GM21360 (cell line): ENCODE results near the gene UBE3A.
"Not testable (repeated sequence)": the region's sequence is repeated elsewhere in the genome, so short reads cannot be mapped to it uniquely, and the experiment has no call there.

ENCODE experiments used
- ATAC-seq: cut with Tn5 transposase; IDR thresholded peaks from one replicate; pipeline ENCODE4 v1.9.1; 2021; ENCODE audit warnings: mild to moderate bottlenecking, moderate library complexity; ENCODE audit not compliant: unreplicated experiment

UBE3A gene

GRCh38 chr15:25438601-25439368, at the start of gene UBE3A:
Gene UBE3A (minus strand): TSS chr15:25439024. CDS start chr15:25409107, 29,917 bp downstream.
- ATAC-seq = peak; percentile 82

DNA sequence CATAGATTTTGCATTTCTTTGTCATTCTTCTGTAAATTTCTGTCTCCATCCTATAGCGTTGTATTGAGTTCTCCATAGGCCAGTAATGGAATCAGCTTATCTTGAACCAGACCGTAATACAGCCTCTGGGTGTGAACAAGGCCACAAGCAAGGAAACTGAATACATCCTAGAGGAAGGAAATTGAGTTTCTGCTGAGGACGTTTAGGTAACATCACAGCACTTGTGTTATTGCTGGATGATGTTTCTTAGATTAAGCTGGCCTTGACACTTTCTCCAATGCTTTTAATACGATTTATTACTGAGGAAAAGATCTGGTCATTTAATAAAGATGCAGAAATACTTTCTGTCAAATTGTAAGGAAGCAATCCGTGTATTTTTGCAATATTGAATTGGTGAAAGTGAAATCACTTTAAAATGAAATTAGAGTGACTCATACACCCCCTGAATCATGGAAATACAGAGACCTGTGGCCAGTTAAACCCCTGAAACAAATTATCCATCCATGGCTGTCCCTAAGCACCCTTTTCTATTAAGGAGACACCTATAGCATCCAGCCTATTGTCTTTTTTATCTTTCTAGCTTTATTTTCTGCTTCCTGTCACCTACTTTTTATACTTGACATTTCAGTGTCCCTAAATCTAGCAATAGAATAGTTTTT, 48.5 kb upstream of the UBE3A start:
- ATAC-seq = no peak

GRCh38 chr15:25486051-25486450, 47.2 kb upstream of the UBE3A start:
- ATAC-seq = no peak

DNA sequence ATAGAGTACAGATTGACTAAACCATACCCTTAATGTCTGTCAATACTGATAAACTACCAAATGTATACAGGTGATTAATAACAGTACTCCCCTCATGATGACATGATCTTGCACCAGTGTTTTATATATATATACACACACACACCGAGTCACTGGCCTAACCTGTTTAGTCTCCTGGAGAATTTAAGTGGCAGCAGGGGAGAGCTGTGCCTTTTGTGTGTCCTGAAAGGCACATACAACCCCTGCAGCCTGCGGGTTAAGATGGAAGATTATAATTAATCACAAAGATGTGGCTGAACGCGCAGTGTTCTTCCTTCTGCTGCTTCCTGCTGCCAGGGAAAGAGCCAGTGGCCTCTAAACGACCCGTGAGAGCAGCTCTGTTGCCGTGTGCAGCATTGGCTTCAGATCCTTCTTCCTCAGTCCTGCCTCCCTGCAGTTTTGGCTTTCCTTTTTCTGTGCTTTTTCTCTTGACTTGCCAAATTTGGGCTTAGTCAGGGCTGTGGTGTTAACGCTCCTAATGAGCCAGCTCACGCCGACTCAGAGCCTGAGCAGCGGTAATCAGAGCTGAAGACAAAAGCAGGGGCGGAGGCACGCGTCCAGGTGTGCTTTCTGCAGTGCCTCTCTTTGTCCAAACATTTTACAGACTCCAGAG, 42.5 kb upstream of the UBE3A start:
- ATAC-seq = no peak

DNA sequence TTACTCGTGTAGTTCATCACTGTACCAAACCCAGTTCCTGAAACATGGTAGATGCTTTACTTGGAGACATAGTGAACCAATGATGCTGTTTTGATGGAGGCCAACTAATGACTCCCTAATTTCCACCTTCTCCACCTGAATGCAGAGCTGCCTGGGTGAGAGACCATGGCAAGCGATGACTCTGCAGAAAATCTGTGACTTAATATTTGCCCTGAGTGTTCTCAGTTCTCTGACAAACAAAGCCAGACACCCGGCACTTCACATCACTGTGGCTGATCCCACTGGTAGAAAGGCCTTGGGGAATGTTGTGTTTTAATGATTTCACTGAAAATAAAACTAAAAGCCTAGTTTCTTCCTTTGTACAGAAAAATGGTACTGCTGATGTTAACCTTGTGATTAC, 39.5 kb upstream of the UBE3A start:
- no peak for ATAC-seq

- no peak for ATAC-seq
Observed at GRCh38 chr15:25477816-25478215, 39.0 kb upstream of the UBE3A start.

DNA sequence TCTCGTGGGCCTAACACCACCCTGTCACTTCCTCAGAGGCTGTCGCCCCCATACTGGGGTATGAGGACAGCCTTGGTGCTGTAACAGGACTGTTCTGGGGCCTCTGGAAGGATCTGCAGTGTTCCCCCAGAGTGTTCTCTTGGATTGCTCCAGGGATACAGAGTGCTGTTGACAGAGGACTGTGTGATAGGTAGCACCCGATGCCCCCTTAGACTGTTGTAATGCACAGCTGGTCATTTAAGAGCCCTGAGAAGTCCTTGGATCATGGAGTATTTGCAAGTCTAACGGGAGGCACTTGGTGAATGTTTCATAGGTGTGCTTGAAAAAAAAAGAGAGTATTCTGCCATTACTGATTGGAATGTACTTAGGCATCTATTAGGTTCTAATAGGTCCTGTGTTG, 35.4 kb upstream of the UBE3A start:
- ATAC-seq = no peak

- no peak for ATAC-seq
Observed at GRCh38 chr15:25470230-25470629, 31.4 kb upstream of the UBE3A start.

DNA sequence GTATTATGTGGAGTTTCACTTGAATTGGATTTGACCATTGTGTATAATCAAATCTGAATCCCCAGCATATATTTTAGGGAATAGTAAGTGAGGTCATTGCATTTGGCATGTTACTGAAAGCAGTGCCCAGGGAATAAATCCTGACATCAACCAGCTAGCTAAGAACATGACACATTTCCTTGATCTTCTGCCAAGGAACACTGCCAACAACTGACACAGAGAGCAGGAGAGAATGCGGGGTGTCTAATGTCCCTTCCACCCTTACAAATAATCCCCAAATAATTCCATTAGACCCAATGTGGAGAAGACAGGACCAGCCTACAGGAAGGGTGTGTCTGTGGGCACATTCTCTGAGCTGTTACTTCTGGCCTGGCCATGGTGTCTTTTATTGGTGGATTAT, 30.6 kb upstream of the UBE3A start:
- no peak for ATAC-seq

- ATAC-seq = no peak
Observed at GRCh38 chr15:25468611-25469010, 29.8 kb upstream of the UBE3A start.

DNA sequence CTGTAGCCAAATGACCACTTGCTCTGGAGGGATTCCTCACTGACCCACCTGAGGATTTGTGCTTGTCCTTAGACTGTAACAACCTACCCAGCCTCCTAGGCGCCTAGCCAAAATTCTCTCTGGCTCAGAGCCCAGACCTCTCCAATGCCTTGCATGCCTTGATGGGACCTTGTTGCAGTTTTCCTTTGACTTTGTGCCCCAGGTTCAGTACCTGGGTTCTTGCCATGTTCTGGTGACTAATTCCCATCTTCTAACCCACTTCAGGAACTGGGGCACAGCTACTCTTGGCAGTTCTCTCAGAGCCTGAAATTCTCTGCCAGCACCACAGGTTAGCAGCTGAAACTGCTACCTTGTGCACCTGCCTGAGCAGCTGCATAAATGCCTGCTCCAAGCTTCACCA, 27.0 kb upstream of the UBE3A start:
- no peak for ATAC-seq

DNA sequence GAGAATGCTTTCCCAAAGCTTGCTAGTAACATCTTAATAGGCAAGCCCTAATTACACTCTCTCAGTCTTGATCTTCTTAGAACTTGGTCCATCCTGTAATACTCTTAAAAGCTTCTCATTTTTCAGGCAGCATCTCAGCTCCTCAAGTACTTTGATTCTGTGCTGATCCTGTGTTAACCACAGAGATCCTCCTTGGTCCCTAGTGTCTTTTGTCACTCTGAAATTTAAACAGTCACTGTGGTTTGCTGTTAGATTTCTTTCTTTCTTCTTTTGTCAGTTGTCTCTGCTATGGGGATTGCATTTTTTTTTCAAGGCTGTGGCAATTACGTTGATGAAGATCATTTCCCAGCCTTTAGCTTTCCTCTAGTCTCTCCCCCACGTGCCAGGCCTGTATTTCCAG, 26.0 kb upstream of the UBE3A start:
- ATAC-seq = no peak

DNA sequence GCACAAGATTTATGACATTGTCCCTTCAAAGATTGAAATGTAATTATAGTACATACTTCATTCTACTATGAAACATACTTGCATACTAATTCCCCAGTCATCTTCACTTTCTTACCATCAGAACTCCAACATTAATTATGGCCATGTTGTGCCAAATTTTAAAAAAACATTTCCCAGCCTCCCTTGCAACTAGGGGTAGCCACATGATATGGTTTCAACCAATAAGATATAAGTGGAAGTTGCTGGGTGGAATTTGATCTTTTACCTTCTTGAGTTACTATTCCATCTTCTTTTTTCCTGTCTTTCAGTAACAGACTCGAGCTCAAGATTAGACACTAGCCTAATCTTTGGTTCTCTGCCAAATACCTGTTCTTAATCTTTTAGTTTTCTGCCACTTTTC, 25.6 kb upstream of the UBE3A start:
- ATAC-seq = no peak

DNA sequence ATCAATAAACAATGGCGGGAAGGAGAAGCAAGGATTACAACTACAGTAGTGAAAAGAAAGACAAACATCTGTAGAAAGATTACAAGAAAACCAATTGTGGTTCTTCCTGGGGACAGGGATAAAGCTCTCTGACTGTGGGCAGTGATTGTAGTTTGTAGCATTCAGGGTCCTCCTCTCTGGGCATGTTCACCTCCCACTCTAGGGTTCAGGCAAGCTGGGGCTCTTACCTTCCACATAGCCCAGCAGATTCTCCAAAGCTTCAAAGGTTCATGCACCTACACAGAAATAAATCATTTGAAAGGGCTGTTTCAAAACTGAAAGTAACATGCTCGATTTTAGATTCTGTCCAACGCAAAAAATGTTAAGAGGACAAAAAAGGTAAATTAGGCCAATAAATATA, 17.4 kb upstream of the UBE3A start:
- no peak for ATAC-seq

- ATAC-seq = no peak
Observed at GRCh38 chr15:25455226-25455625, 16.4 kb upstream of the UBE3A start.

GRCh38 chr15:25454771-25455170, 15.9 kb upstream of the UBE3A start:
- no peak for ATAC-seq

GRCh38 chr15:25453246-25453645, 14.4 kb upstream of the UBE3A start:
- ATAC-seq = not testable (repeated sequence)

DNA sequence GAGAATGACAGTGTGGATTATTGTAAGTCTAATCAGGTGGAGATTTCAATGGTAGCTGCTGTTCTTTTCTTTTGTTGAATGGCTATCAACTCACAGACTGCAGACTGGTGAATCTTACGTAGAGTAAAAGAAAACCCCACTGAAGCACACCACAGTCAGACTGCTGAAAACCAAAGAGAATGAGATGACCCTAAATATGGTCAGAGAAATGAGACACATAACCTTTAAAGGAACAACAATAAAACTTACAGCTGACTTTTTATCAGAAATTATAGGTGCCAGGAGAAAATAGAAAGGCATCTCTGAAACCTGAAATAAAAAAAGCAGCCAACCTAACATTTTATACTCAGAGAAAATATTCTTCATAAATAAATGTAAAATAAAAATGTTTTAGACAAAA, 12.7 kb upstream of the UBE3A start:
- ATAC-seq = no peak

DNA sequence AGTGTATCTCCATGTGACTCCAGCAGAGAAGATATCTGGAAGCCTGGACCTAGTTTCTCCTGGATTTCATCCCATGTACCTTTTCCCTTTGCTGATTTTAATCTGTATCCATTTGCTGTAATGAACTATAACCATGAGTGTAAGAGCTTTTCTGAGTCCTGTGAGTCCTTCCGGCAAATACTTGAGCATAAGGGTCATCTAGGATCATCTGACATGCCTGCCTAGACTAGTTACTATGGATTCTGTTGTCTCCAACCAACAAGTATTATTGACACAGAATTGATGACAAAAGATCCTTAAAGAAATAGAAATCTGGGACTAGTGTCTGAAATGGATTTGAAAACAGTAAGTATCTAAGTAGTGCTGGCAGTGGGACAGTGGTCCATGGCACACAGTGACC, 11.3 kb upstream of the UBE3A start:
- no peak for ATAC-seq

DNA sequence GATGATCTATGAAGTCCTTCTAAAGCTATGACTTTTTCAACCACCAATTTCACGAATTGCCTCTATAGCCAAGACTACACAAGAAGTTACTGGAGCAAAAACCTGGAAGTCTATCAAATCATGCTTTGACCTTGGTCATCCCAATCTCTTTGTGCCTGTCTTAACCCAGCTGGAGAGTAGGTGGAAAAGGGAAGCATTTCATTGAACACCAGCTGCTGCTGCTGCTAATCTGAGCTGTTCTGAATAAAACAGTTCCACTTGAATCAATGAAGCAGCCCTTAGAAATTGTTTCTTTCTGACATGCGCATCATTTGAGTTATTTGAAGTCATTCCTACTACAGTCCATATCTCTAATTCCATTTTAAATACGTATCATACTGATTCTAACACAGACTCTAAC, 7.3 kb upstream of the UBE3A start:
- ATAC-seq = no peak

DNA sequence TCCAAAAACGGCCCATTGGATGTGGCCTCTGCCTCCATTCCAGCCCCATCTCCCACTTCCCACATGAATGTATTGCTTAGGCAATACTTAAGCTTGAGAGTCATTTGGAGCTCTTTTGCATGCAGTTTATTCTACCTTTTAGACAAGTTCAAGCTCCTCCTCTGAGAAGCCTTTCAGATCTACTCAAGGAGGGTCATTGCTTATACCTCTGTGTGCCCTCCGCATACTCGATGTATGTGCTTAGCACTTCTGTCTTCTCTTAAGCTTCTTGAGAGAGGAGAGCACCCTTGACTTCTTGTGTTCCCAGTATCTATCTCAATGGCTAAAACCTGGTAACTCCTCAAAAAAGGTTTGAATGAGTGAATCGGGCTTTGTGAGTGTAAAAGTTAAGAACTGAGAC, 6.6 kb upstream of the UBE3A start:
- no peak for ATAC-seq

DNA sequence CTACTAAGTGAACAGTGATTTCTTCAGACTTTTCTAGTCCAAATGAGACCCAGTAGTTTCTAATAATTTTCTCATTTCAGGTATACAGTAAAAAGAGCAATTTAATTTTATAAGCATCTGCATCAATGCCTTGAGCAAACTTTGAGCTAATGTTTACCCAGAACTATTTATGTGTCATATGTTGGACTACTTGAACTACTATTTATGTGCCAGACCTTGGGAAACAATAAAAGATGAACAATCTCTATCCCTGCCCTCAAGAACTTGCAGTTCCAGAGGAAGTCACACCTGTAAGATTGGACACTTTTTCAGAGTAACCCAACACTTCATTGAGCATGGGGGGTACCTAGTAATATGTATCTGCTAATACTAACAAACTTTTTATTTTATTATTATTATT, 2.3 kb upstream of the UBE3A start:
- ATAC-seq = no peak
